SK-N-SH treated with all-trans-retinoic acid at 6 μM for 48 hours (cell line): ENCODE measurements around the gene WWC1.

Experiments used
- ARNTL ChIP-seq: fragments of 450-650 bp; formaldehyde crosslinking; IDR thresholded peaks from 2 replicates; pipeline ENCODE4 v1.5.0; 2020; ENCODE audit warnings: low read depth, mild to moderate bottlenecking, moderate library complexity, borderline replicate concordance
- BACH2 ChIP-seq: fragments of 250-450 bp; sonication (Bioruptor Pico); IDR thresholded peaks from 2 replicates; pipeline ENCODE4 v1.9.0; 2021; ENCODE audit warnings: mild to moderate bottlenecking, borderline replicate concordance
- PPARA ChIP-seq: fragments of 250-450 bp; sonication (Bioruptor Pico); IDR thresholded peaks from 2 replicates; pipeline ENCODE4 v1.5.0; 2020; ENCODE audit warnings: mild to moderate bottlenecking, borderline replicate concordance
- ZFP3 ChIP-seq: fragments of 250-450 bp; sonication (Bioruptor Pico); IDR thresholded peaks from 2 replicates; pipeline ENCODE4 v1.5.0; 2020; ENCODE audit warnings: mild to moderate bottlenecking, moderate library complexity
- ZFP30 ChIP-seq: fragments of 450-650 bp; formaldehyde crosslinking; IDR thresholded peaks from 2 replicates; pipeline ENCODE4 v1.5.0; 2022; ENCODE audit warnings: mild to moderate bottlenecking, moderate library complexity
- ZNF565 ChIP-seq: fragments of 450-650 bp; formaldehyde crosslinking; conservative IDR thresholded peaks from 2 replicates; pipeline ENCODE4 v1.5.0; 2020; ENCODE audit warnings: low read depth, mild to moderate bottlenecking, moderate library complexity
- ZNF70 ChIP-seq: fragments of 450-650 bp; formaldehyde crosslinking; IDR thresholded peaks from 2 replicates; pipeline ENCODE4 v1.5.0; 2020; ENCODE audit warnings: mild to moderate bottlenecking, moderate library complexity
- ZNF8 ChIP-seq: fragments of 450-650 bp; formaldehyde crosslinking; IDR thresholded peaks from 2 replicates; pipeline ENCODE4 v1.5.0; 2020; ENCODE audit warnings: mild to moderate bottlenecking, moderate library complexity
- TF ChIP-seq, protein P1 (sequence below): fragments of 250-450 bp; sonication (Bioruptor Pico); IDR thresholded peaks from 2 replicates; pipeline ENCODE4 v1.8.0; 2020; ENCODE audit warnings: mild to moderate bottlenecking, moderate library complexity, borderline replicate concordance
- TF ChIP-seq, protein P2 (sequence below): fragments of 250-450 bp; sonication (Bioruptor Pico); IDR thresholded peaks from 2 replicates; pipeline ENCODE4 v1.5.1; 2021; ENCODE audit warnings: mild to moderate bottlenecking, moderate library complexity
- TF ChIP-seq, protein P3 (sequence below): fragments of 250-450 bp; sonication (Bioruptor Pico); IDR thresholded peaks from 2 replicates; pipeline ENCODE4 v1.8.0; 2021; ENCODE audit warnings: low read depth, mild to moderate bottlenecking, moderate library complexity, borderline replicate concordance
- TF ChIP-seq, protein P4 (sequence below): fragments of 250-450 bp; sonication (Bioruptor Pico); IDR thresholded peaks from 2 replicates; pipeline ENCODE4 v1.5.0; 2020; ENCODE audit warnings: mild to moderate bottlenecking, moderate library complexity

DNA sequence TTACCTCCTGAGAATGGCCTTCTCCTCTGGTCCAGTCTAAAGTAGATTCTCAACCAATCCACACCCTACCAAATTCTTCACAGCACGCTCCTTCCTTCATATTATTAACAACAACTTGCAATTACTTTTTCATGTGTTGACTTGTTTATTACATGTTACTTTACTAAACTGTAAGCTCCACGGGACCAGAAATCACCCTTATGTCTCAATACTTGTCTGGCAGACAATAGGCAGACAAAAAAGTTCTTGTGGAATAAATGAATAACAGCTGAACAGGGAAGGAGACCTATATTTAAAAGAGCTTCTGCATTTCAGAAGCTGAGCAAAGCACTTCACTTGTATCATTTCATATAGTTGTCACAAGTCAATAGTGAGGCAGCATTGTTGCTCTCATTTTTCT lies 5.7 kb upstream of the WWC1 start:
- no peak for TF ChIP-seq ZFP30 (CRISPR knock-in tag)
- TF ChIP-seq ZNF565 (CRISPR knock-in tag), result no peak
- TF ChIP-seq, protein P1, sequence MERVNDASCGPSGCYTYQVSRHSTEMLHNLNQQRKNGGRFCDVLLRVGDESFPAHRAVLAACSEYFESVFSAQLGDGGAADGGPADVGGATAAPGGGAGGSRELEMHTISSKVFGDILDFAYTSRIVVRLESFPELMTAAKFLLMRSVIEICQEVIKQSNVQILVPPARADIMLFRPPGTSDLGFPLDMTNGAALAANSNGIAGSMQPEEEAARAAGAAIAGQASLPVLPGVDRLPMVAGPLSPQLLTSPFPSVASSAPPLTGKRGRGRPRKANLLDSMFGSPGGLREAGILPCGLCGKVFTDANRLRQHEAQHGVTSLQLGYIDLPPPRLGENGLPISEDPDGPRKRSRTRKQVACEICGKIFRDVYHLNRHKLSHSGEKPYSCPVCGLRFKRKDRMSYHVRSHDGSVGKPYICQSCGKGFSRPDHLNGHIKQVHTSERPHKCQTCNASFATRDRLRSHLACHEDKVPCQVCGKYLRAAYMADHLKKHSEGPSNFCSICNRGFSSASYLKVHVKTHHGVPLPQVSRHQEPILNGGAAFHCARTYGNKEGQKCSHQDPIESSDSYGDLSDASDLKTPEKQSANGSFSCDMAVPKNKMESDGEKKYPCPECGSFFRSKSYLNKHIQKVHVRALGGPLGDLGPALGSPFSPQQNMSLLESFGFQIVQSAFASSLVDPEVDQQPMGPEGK (CRISPR knock-in tag), result no peak
- TF ChIP-seq ZNF8 (CRISPR knock-in tag), result no peak
- TF ChIP-seq, protein P2, sequence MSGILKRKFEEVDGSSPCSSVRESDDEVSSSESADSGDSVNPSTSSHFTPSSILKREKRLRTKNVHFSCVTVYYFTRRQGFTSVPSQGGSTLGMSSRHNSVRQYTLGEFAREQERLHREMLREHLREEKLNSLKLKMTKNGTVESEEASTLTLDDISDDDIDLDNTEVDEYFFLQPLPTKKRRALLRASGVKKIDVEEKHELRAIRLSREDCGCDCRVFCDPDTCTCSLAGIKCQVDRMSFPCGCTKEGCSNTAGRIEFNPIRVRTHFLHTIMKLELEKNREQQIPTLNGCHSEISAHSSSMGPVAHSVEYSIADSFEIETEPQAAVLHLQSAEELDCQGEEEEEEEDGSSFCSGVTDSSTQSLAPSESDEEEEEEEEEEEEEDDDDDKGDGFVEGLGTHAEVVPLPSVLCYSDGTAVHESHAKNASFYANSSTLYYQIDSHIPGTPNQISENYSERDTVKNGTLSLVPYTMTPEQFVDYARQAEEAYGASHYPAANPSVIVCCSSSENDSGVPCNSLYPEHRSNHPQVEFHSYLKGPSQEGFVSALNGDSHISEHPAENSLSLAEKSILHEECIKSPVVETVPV (CRISPR knock-in tag), result no peak
- TF ChIP-seq, protein P3, sequence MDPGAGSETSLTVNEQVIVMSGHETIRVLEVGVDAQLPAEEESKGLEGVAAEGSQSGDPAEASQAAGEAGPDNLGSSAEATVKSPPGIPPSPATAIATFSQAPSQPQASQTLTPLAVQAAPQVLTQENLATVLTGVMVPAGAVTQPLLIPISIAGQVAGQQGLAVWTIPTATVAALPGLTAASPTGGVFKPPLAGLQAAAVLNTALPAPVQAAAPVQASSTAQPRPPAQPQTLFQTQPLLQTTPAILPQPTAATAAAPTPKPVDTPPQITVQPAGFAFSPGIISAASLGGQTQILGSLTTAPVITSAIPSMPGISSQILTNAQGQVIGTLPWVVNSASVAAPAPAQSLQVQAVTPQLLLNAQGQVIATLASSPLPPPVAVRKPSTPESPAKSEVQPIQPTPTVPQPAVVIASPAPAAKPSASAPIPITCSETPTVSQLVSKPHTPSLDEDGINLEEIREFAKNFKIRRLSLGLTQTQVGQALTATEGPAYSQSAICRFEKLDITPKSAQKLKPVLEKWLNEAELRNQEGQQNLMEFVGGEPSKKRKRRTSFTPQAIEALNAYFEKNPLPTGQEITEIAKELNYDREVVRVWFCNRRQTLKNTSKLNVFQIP (CRISPR knock-in tag), result no peak
- no peak for TF ChIP-seq ARNTL (CRISPR knock-in tag)
- TF ChIP-seq ZFP3, result no peak
- TF ChIP-seq PPARA (CRISPR knock-in tag), result no peak
- TF ChIP-seq, protein P4, sequence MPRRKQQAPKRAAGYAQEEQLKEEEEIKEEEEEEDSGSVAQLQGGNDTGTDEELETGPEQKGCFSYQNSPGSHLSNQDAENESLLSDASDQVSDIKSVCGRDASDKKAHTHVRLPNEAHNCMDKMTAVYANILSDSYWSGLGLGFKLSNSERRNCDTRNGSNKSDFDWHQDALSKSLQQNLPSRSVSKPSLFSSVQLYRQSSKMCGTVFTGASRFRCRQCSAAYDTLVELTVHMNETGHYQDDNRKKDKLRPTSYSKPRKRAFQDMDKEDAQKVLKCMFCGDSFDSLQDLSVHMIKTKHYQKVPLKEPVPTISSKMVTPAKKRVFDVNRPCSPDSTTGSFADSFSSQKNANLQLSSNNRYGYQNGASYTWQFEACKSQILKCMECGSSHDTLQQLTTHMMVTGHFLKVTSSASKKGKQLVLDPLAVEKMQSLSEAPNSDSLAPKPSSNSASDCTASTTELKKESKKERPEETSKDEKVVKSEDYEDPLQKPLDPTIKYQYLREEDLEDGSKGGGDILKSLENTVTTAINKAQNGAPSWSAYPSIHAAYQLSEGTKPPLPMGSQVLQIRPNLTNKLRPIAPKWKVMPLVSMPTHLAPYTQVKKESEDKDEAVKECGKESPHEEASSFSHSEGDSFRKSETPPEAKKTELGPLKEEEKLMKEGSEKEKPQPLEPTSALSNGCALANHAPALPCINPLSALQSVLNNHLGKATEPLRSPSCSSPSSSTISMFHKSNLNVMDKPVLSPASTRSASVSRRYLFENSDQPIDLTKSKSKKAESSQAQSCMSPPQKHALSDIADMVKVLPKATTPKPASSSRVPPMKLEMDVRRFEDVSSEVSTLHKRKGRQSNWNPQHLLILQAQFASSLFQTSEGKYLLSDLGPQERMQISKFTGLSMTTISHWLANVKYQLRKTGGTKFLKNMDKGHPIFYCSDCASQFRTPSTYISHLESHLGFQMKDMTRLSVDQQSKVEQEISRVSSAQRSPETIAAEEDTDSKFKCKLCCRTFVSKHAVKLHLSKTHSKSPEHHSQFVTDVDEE (CRISPR knock-in tag), result no peak
- TF ChIP-seq BACH2, result no peak
- TF ChIP-seq ZNF70, result no peak
